PFSK-1 (cell line): ENCODE data around the gene LRRC14B.

ENCODE experiments used
- POLR2AphosphoS5 ChIP-seq: IDR thresholded peaks from 2 replicates; pipeline ENCODE4 v1.6.1; 2012; ENCODE audit warnings: low read depth, mild to moderate bottlenecking, control low read depth, low read length, moderate library complexity
- SIN3A ChIP-seq: IDR thresholded peaks from 2 replicates; pipeline ENCODE4 v1.6.1; 2012; ENCODE audit warnings: mild to moderate bottlenecking, low read length, moderate library complexity, borderline replicate concordance; ENCODE audit not compliant: insufficient read depth
- TAF1 ChIP-seq: IDR thresholded peaks from 2 replicates; pipeline ENCODE4 v1.6.1; 2012; ENCODE audit warnings: low read length, control low read depth, borderline replicate concordance; ENCODE audit not compliant: insufficient read depth

- no peak for TF ChIP-seq SIN3A
- TF ChIP-seq TAF1: no peak
- TF ChIP-seq POLR2AphosphoS5: no peak
Measured at GRCh38 chr5:191036-191948, at the start of gene LRRC14B.
